ENCODE measurements around the gene UGT1A8. TPM values are rescaled to one million over a fixed set of nuclear protein-coding genes. Genes with fewer than 3 reads are reported as not detected.

Gene UGT1A8
- total and polyA plus RNA-seq, 9 of the 15 experiments (the other 6 are each of a cell fraction or from before 2014, with no cell fraction given), result 0.04 TPM; not detected in 8

DNA sequence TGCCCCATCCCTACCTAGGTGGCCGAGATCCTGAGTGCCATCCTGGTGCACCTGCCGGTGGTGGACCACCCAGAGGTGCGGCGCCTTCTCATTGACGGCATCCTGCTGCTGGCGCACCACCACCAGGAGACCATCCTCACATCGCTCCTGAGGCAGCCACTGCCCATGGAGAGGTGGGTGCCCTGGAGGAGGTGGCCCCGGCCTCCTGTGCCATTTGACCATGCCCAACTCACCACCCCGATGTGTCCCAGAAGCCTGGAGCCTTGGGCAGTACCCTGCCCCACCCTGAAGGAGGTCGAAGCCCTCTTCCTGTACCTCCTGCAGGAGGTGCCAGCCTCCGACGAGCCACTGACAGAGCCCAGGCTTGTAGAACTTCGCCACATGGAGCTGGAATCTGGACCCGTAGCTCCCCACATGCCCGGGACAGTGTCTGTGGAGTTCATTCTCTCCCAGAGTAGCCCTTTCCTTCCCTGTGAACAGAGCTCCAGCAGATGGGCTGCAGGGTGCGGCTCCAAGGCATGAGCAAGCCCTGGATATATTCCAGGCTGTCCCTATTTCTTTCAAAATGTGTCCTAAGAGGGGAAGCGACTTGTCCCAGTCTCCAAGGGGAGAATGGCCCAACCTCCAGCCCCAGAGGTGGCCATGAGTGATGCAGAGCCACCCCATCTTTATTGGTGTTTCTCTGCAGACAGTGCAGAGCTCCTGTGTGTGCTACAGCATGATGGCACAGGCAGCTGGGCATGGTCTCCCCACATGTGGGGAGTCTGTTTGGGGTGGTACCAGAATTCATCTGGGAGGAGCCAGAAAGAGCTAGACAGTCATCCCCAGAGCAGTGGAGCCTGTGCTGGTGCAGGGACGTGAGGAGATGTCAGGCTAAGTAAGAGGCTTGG, 202.7 kb downstream of the UGT1A8 start:
- BruUV-seq (replicated peaks), result no TSS peak
- intact Hi-C loops (cut with micrococcal nuclease), result no loop called here
- no peak overlapping the region for H3K4me2 ChIP-seq (ENCODE audit: insufficient read depth, low read length)
- no peaks in the 10 kb centered on the region for H3K36me3 ChIP-seq (ENCODE audit: control insufficient read depth, insufficient read depth, low read length)
- H3K79me2 ChIP-seq (ENCODE audit: control insufficient read depth, insufficient read depth, low read length), result no peaks in the 10 kb centered on the region
- no peaks in the 10 kb centered on the region; the same call in 1 of the 2 replicates for H4K20me1 ChIP-seq (replicated peaks; ENCODE audit: control insufficient read depth, insufficient read depth, low read length)
- ATAC-seq (no peak), DNase-seq (ENCODE audit: extremely low read depth in 1 of 4, low spot score in 3 of 4) (no peak), FAIRE-seq (no peak)
- no peak overlapping the region for H3K27ac ChIP-seq (ENCODE audit: extremely low read depth, low read depth, low read length)
- WGBS (ENCODE audit: insufficient coverage, low coverage, missing lambda C conversion rate), result 4% methylated on average over 12 of the region's 18 CpGs
- H3K27me3 ChIP-seq (ENCODE audit: control insufficient read depth in 2 of 2, insufficient read depth in 2 of 2, low read length in 2 of 2), result peaks cover 2 to 62% of the 10 kb centered on the region in 2 experiments; a peak in 4 of 5 replicates
- no peak overlapping the region for H2AFZ ChIP-seq (ENCODE audit: low read depth, low read length)
- H3K4me3 ChIP-seq, result no peak overlapping the region
- in situ Hi-C loops (cut with MboI), result no loop called here
- H3K9ac ChIP-seq (ENCODE audit: insufficient read depth in 1 of 2, low read depth in 2 of 2, low read length in 2 of 2), result no peak overlapping the region
- TF ChIP-seq CBX5 (IDR thresholded peaks at IDR 0.05; ENCODE audit: borderline replicate concordance, low read depth), result no peak
- no peak for TF ChIP-seq DIDO1 (tag; IDR thresholded peaks at IDR 0.05; ENCODE audit: low read depth)
- TF ChIP-seq SAFB2 (IDR thresholded peaks at IDR 0.05; ENCODE audit: borderline replicate concordance, low read depth, low read length, severe bottlenecking), result no peak
- TF ChIP-seq POLR2AphosphoS5 (IDR thresholded peaks at IDR 0.05; ENCODE audit: control insufficient read depth, insufficient read depth, low read depth, low read length), result no peak
- no peak for TF ChIP-seq RBM17 (IDR thresholded peaks at IDR 0.05; ENCODE audit: borderline replicate concordance, low read depth, low read length)
- no peak for TF ChIP-seq ZNF717 (CRISPR knock-in tag; IDR thresholded peaks at IDR 0.05)
- no peaks in the 10 kb centered on the region for H3K9me3 ChIP-seq (replicated peaks; ENCODE audit: control insufficient read depth, insufficient read depth, low read depth, low read length)
- CTCF ChIA-PET (ENCODE audit: low intra/inter-chr PET ratio), result no interaction called here
- POLR2A ChIA-PET, result interaction anchor here (0.6 kb wide), 1 partner anchor 58 kb away, joined by 3 read pairs; no protein-coding TSS in a partner anchor
- H3K4me1 ChIP-seq (replicated peaks in 1 of 2; ENCODE audit: control insufficient read depth in 2 of 2, insufficient read depth in 2 of 2, low read length in 2 of 2), result no peaks in the 10 kb centered on the region; a peak in 1 of 5 replicates
- no peaks in the 10 kb centered on the region for H3K9me1 ChIP-seq (ENCODE audit: control insufficient read depth, insufficient read depth, low read length)
